ENCODE measurements around the gene PVALEF.

PVALEF gene

DNA sequence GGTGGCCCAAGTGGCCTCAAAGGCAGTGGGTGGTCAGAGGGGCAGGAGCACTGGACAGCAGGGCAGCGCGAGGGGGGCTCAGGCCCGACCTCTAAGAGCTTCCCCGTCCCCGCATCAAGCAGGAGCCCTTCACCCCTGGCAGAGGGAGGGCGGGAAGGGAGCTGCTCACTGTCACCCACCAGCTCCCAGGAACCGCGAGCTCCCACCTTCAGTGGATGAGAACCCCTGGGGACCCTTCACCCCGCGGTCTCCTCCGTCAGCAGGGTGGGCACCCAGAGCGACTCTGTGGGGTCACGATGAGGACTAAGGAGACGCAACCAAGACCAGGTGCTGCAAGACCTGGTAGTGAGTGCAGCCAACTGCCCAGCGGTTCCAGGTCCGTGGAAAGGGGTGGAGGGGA, 43.8 kb downstream of the PVALEF start:
- Histone ChIP-seq H3K9me2 (replicated peaks; ENCODE audit: insufficient read depth, low read length) (no peaks in the 10 kb centered on the region), H3K27ac (ENCODE audit: low read length) (no peak overlapping the region), H3K9ac (ENCODE audit: low read length) (no peak overlapping the region), H3K27me3 (replicated peaks; ENCODE audit: insufficient read depth, low read length) (no peaks in the 10 kb centered on the region), H2AFZ (ENCODE audit: low read length) (no peak overlapping the region), H3K4me3 (ENCODE audit: low read length) (no peak overlapping the region), H3F3A (ENCODE audit: insufficient read depth, low read length) (no peaks in the 10 kb centered on the region), H3K36me3 (replicated peaks; ENCODE audit: insufficient read depth, low read length) (no peaks in the 10 kb centered on the region), H3K4me1 (ENCODE audit: low read length) (no peaks in the 10 kb centered on the region), H3K79me2 (ENCODE audit: low read length) (no peaks in the 10 kb centered on the region), H3K9me3 (replicated peaks; ENCODE audit: insufficient read depth, low read length) (no peaks in the 10 kb centered on the region), H3K4me2 (ENCODE audit: low read depth, low read length) (no peak overlapping the region), H4K20me1 (ENCODE audit: insufficient read depth, low read length) (no peaks in the 10 kb centered on the region)
- no peak for DNase-seq
- TF ChIP-seq, protein P1, sequence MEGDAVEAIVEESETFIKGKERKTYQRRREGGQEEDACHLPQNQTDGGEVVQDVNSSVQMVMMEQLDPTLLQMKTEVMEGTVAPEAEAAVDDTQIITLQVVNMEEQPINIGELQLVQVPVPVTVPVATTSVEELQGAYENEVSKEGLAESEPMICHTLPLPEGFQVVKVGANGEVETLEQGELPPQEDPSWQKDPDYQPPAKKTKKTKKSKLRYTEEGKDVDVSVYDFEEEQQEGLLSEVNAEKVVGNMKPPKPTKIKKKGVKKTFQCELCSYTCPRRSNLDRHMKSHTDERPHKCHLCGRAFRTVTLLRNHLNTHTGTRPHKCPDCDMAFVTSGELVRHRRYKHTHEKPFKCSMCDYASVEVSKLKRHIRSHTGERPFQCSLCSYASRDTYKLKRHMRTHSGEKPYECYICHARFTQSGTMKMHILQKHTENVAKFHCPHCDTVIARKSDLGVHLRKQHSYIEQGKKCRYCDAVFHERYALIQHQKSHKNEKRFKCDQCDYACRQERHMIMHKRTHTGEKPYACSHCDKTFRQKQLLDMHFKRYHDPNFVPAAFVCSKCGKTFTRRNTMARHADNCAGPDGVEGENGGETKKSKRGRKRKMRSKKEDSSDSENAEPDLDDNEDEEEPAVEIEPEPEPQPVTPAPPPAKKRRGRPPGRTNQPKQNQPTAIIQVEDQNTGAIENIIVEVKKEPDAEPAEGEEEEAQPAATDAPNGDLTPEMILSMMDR (IDR thresholded peaks at IDR 0.05; ENCODE audit: low read length): no peak
- no peak for TF ChIP-seq EZH2phosphoT487 (IDR thresholded peaks at IDR 0.05; ENCODE audit: low read length)
- TF ChIP-seq EZH2 (optimal IDR thresholded peaks at IDR 0.05; ENCODE audit: low read depth, low read length): no peak

DNA sequence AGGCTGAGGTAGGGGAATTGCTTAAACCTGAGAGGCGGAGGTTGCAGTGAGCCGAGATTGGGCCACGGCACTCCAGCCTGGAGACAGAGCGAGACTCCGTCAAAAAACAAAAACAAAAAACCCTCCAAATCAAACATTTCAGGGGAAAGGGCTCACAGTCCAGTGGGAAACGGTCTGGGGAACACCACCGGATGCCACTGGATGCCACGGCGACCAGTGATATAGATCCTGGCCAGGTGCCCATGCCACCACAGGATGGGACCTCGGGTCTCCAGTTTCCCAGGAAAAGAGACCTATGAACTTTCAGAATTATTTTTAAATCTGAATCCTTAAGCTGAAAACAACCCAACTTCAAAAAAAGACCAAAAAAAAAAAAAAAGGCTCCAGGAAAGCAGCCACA, 45.2 kb downstream of the PVALEF start:
- H3F3A ChIP-seq (ENCODE audit: insufficient read depth, low read length): no peaks in the 10 kb centered on the region
- no peak for DNase-seq
- no peak overlapping the region for H3K4me3 ChIP-seq (ENCODE audit: low read length)
- H2AFZ ChIP-seq (ENCODE audit: low read length): no peak overlapping the region
- no peaks in the 10 kb centered on the region for H4K20me1 ChIP-seq (ENCODE audit: insufficient read depth, low read length)
- no peaks in the 10 kb centered on the region for H3K27me3 ChIP-seq (replicated peaks; ENCODE audit: insufficient read depth, low read length)
- H3K4me1 ChIP-seq (ENCODE audit: low read length): no peaks in the 10 kb centered on the region
- no peak for TF ChIP-seq EZH2phosphoT487 (IDR thresholded peaks at IDR 0.05; ENCODE audit: low read length)
- H3K79me2 ChIP-seq (ENCODE audit: low read length): no peaks in the 10 kb centered on the region
- no peaks in the 10 kb centered on the region for H3K9me2 ChIP-seq (replicated peaks; ENCODE audit: insufficient read depth, low read length)
- H3K27ac ChIP-seq (ENCODE audit: low read length): no peak overlapping the region
- no peak overlapping the region for H3K9ac ChIP-seq (ENCODE audit: low read length)
- no peaks in the 10 kb centered on the region for H3K36me3 ChIP-seq (replicated peaks; ENCODE audit: insufficient read depth, low read length)
- H3K4me2 ChIP-seq (ENCODE audit: low read depth, low read length): no peak overlapping the region
- no peaks in the 10 kb centered on the region for H3K9me3 ChIP-seq (replicated peaks; ENCODE audit: insufficient read depth, low read length)

DNA sequence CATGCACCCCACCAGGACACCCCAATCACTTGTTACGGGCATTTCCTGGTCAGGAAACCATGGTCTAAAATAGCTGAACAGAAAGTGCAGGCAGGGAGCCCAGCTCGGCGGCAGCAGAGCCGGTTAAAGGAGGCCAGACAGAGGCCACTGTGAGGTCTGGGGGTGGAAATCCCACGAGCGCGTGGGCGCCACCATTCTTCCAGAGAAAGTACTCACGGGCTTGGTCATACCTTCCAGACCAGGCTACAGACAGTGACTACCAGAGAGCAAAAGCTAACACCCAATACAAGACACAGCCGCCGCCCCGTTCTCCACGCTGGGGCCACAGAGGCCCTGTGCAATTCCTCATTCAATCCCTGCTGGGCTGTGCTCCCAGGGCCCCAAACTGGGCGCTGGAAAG, 45.6 kb downstream of the PVALEF start:
- H3K4me2 ChIP-seq (ENCODE audit: low read depth, low read length): no peak overlapping the region
- H3K9me2 ChIP-seq (replicated peaks; ENCODE audit: insufficient read depth, low read length): no peaks in the 10 kb centered on the region
- no peak overlapping the region for H2AFZ ChIP-seq (ENCODE audit: low read length)
- H4K20me1 ChIP-seq (ENCODE audit: insufficient read depth, low read length): no peaks in the 10 kb centered on the region
- H3K27ac ChIP-seq (ENCODE audit: low read length): no peak overlapping the region
- no peaks in the 10 kb centered on the region for H3K9me3 ChIP-seq (replicated peaks; ENCODE audit: insufficient read depth, low read length)
- no peak for DNase-seq
- no peak overlapping the region for H3K4me3 ChIP-seq (ENCODE audit: low read length)
- H3K27me3 ChIP-seq (replicated peaks; ENCODE audit: insufficient read depth, low read length): no peaks in the 10 kb centered on the region
- no peaks in the 10 kb centered on the region for H3K36me3 ChIP-seq (replicated peaks; ENCODE audit: insufficient read depth, low read length)
- H3F3A ChIP-seq (ENCODE audit: insufficient read depth, low read length): no peaks in the 10 kb centered on the region
- no peaks in the 10 kb centered on the region for H3K79me2 ChIP-seq (ENCODE audit: low read length)
- no peak for TF ChIP-seq EZH2 (optimal IDR thresholded peaks at IDR 0.05; ENCODE audit: low read depth, low read length)
- TF ChIP-seq, protein P1 (IDR thresholded peaks at IDR 0.05; ENCODE audit: low read length): no peak
- no peak for TF ChIP-seq EZH2phosphoT487 (IDR thresholded peaks at IDR 0.05; ENCODE audit: low read length)
- no peak overlapping the region for H3K9ac ChIP-seq (ENCODE audit: low read length)
- no peaks in the 10 kb centered on the region for H3K4me1 ChIP-seq (ENCODE audit: low read length)

DNA sequence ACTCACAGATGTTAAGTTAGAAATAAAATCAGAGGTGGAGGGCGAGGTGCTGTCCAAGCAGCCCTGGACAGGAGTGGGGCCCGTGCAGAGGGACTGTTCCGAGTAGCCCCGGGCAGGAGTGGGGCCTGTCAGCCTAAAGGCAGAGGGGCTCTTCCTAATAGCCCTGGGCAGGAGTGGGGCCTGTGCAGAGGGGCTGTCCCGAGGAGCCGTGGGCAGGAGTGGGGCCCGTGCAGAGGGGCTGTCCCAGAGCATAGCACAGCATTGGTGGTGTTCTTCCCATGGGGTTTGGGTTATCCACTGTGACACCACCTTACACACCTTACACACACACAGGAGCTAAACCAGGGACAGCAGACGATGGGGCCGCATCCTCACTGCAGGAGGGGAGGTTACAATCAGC, 47.1 kb downstream of the PVALEF start:
- Histone ChIP-seq H3K9me3 (replicated peaks; ENCODE audit: insufficient read depth, low read length) (no peaks in the 10 kb centered on the region), H2AFZ (ENCODE audit: low read length) (no peak overlapping the region), H4K20me1 (ENCODE audit: insufficient read depth, low read length) (no peaks in the 10 kb centered on the region), H3K9ac (ENCODE audit: low read length) (no peak overlapping the region), H3K4me2 (ENCODE audit: low read depth, low read length) (no peak overlapping the region), H3K4me3 (ENCODE audit: low read length) (no peak overlapping the region), H3K79me2 (ENCODE audit: low read length) (no peaks in the 10 kb centered on the region), H3K27me3 (replicated peaks; ENCODE audit: insufficient read depth, low read length) (no peaks in the 10 kb centered on the region), H3F3A (ENCODE audit: insufficient read depth, low read length) (no peaks in the 10 kb centered on the region), H3K36me3 (replicated peaks; ENCODE audit: insufficient read depth, low read length) (no peaks in the 10 kb centered on the region), H3K9me2 (replicated peaks; ENCODE audit: insufficient read depth, low read length) (no peaks in the 10 kb centered on the region), H3K4me1 (ENCODE audit: low read length) (no peaks in the 10 kb centered on the region), H3K27ac (ENCODE audit: low read length) (no peak overlapping the region)
- DNase-seq: no peak
- TF ChIP-seq, protein P1 (IDR thresholded peaks at IDR 0.05; ENCODE audit: low read length): no peak
- no peak for TF ChIP-seq EZH2 (optimal IDR thresholded peaks at IDR 0.05; ENCODE audit: low read depth, low read length)
- TF ChIP-seq EZH2phosphoT487 (IDR thresholded peaks at IDR 0.05; ENCODE audit: low read length): no peak

Measured in MM.1S (cell line).